GM10266 (cell line): ENCODE results near the gene MYOG.

Source experiments
- DNase-seq: peaks from one replicate; pipeline ENCODE4 v3.0.0; 2012; ENCODE audit errors: extremely low spot score
- CTCF ChIP-seq: IDR thresholded peaks from 2 replicates; pipeline ENCODE4 v1.5.1; 2012; ENCODE audit warnings: mild to moderate bottlenecking, low read depth; ENCODE audit not compliant: control insufficient read depth, insufficient read depth; ENCODE audit errors: missing control alignments

The MYOG gene

DNA sequence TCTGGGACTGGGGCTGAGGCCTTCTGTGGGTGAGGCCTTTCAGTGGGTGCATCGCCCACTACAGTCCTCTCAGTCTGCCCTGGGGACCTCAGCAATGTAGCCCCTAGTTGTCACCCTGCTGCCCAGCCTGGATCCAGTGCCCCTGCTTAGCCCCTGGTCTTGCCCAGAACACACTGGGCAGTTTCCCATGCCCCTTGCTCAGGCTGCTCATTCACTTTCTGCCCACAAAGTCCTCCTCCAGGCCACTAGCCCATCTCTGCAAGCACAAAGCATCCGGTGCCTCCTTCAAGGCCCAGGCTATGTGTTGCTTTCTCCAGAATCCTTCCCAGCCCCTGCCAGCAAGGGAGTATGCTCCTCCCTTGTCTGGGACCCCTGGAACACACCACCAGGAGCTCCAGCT is 36.3 kb upstream of the MYOG start:
- DNase-seq = no peak
- TF ChIP-seq CTCF = no peak

DNA sequence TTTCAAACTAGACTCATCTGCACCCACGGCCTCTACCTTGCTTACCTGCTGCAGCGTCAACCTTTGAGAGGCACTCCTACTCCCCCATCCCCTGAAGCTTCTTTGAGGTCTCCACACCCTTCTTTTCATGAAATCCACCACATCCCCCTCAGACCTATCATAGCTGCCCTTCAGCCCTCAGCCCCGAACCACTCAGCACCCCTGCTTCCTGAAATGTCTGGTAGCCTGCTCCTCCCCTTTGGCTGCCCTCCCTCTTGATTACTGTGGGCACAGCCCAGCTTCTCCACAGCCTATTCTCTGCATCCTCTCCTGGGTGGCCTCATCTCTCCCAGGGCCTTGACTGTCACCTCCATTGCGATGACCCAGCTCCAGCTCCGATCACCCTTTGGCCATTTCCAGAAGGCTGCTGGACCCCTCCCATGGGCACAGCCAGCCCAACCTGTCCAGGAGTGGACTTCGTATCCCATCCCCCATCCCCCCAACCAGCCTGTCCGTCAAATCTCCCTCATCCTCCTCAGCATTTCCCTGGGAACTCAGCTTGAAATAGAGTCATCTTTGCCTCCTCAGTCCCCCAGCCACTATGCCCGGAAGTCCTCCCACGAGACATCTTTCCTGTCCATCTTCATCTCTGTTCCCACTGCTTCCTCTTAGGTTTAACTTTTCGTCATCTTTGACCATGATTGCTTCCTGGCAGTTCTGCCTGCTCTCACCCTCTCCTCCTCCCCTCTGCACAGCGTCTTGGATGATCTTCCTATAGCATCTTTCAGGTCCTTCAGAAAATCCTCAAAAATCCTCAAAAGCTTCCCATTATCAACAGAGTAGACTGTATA is 35.6 kb upstream of the MYOG start:
- no peak for TF ChIP-seq CTCF
- DNase-seq = no peak

GRCh38 chr1:203120325-203121153 is 34.7 kb upstream of the MYOG start:
- no peak for DNase-seq

GRCh38 chr1:203117611-203118575 is 32.1 kb upstream of the MYOG start:
- peak; percentile 64 for TF ChIP-seq CTCF
- DNase-seq = peak; percentile 75

More at GRCh38 chr1:203120325-203121153, 34.7 kb upstream of the MYOG start:
- no peak for TF ChIP-seq CTCF

DNA sequence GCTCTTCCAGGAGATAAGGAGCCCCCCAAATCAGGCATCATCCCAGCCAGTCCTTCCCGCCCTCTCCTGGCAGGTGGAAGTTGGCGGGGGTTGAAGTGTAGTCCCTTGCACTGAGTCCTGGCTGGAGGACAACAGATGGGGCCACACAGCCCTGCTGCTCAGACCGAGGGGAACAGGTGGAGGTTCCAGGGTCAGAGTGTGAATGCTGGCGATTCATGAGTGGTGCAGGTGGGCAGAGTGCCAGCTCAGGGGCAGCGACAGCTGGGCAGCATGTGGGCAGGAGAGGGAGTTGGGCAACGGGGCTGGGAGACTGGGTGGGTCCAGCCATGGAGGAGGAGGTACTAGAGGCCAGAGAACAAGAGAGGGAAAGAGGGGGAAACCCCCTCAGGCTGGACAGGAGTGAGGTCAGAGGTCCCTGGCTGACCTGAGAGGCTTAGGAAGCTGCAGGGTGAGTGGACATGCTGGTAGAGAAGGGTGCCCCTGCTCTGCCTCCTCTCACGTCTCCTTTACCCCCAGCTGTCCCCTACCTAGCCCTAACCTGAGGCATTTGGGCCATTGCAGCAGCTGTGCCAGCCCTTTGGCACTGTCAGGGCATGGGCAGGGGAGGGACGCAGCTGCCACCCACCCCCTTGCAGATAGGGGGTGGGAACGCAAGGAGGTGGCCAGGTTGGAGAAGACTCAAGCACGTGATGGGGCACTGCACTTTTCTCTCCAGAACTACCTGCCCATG is 30.4 kb upstream of the MYOG start:
- no peak for DNase-seq
- no peak for TF ChIP-seq CTCF

DNA sequence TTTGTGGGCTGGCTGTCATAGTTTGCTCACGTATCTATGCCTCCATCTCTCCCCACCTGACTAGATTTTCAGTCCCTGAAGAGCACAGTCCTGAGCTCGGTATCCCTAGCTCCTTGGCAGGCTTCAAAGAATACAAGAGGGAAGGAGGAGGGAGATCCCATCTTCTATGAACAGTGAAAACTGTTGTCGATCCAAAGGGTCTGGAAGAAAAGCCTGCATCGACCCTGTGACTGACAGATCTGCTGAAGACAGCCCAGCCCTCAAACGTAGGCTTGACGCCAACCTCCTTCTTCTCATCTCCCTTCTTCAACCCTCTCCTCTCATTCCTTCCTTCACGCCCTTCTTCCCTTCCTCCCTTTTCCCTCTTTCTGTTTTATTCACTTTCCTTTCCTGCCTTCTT is 28.4 kb upstream of the MYOG start:
- TF ChIP-seq CTCF = no peak
- no peak for DNase-seq
